ENCODE results near the gene FSCN2. TPM values are rescaled to one million over a fixed set of nuclear protein-coding genes. Genes with fewer than 3 reads are reported as not detected.

Gene FSCN2
- total RNA-seq, 3 donors from 2014 or later (not counting 1 experiment from before 2014, with no cell fraction given): 0.26 to 2.6 (median 1.0) TPM

DNA sequence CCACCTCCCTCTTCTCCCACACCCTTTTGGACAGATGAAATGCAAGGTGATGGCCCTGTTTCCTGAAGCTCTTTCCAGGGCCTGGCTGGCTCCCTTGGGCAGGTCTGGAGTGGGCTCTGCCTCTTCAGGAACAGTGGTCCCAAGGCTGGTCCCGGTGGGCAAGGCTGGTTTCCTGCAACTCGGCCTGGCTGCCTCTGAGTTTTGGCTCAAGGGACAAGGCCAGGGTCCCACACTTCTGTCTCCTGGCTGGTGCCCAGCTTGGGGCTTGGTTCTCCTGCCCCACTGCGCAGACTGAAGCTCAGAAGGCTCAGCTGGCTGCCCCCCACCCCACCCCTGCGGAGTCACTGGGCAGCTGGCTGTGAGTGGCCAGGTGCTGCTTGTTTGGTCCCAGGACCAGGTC lies 11.7 kb upstream of the FSCN2 start:
- DNase-seq (no peak), ATAC-seq (no peak)
- peak overlapping the region; percentile 86 to 91 for H3K27ac Mint-ChIP-seq
- Histone ChIP-seq H3K27me3 (ENCODE audit: control insufficient read depth, insufficient read depth, low read length) (no peaks in the 10 kb centered on the region), H3K4me1 (ENCODE audit: control insufficient read depth, insufficient read depth, low read length) (peaks cover 63% of the 10 kb centered on the region), H3K27ac (ENCODE audit: low read length) (peak overlapping the region; percentile 67), H3K9me3 (ENCODE audit: control insufficient read depth, insufficient read depth, low read length) (no peaks in the 10 kb centered on the region), H3K36me3 (ENCODE audit: control insufficient read depth, insufficient read depth, low read length) (peaks cover 6% of the 10 kb centered on the region), H3K4me3 (ENCODE audit: low read length) (no peak overlapping the region)
- H3K36me3 Mint-ChIP-seq: peaks cover 5% of the 10 kb centered on the region
- 83% methylated on average over 4 of the region's 4 CpGs for WGBS (ENCODE audit: insufficient coverage)
- H3K4me3 Mint-ChIP-seq: peak overlapping the region; percentile 37
- peaks cover 31 to 44% of the 10 kb centered on the region in 2 donors for H3K4me1 Mint-ChIP-seq
- TF ChIP-seq, protein P1, sequence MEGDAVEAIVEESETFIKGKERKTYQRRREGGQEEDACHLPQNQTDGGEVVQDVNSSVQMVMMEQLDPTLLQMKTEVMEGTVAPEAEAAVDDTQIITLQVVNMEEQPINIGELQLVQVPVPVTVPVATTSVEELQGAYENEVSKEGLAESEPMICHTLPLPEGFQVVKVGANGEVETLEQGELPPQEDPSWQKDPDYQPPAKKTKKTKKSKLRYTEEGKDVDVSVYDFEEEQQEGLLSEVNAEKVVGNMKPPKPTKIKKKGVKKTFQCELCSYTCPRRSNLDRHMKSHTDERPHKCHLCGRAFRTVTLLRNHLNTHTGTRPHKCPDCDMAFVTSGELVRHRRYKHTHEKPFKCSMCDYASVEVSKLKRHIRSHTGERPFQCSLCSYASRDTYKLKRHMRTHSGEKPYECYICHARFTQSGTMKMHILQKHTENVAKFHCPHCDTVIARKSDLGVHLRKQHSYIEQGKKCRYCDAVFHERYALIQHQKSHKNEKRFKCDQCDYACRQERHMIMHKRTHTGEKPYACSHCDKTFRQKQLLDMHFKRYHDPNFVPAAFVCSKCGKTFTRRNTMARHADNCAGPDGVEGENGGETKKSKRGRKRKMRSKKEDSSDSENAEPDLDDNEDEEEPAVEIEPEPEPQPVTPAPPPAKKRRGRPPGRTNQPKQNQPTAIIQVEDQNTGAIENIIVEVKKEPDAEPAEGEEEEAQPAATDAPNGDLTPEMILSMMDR (IDR thresholded peaks at IDR 0.05): no peak
- no peaks in the 10 kb centered on the region for H3K27me3 Mint-ChIP-seq (ENCODE audit: low read depth in 2 of 2)
- intact Hi-C loops (cut with micrococcal nuclease): loop anchor here (10.0 kb wide), 1 partner anchor 88 kb away; no protein-coding TSS in a partner anchor
- H3K9me3 Mint-ChIP-seq: no peaks in the 10 kb centered on the region

DNA sequence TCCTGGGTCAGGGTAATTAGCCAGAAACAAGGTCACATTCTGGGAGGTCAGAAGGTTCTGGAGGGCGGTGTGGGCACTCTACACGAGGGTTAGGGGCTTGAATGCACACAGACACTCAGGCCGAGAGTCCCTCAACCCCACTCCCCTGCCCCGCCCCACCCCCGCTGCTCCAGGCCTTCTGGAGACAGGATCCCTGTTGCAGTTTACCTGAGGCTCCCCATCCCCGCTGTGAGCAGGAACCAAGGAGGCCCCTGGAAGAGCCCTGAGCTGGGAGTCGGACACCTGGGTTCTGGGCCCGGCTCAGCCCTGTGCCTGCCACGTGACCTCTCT lies 11.2 kb upstream of the FSCN2 start:
- TF ChIP-seq, protein P1 (IDR thresholded peaks at IDR 0.05): no peak
- Mint-ChIP-seq H3K27ac (no peak overlapping the region), H3K27me3 (ENCODE audit: low read depth in 2 of 2) (no peaks in the 10 kb centered on the region), H3K36me3 (no peaks in the 10 kb centered on the region), H3K4me3 (peak overlapping the region; percentile 37), H3K9me3 (no peaks in the 10 kb centered on the region), H3K4me1 (peaks cover 26 to 38% of the 10 kb centered on the region in 2 donors)
- DNase-seq (no peak), ATAC-seq (no peak)
- no peak overlapping the region for H3K4me3 ChIP-seq (ENCODE audit: low read length)
- intact Hi-C loops (cut with micrococcal nuclease): loop anchor here (10.0 kb wide), 1 partner anchor 88 kb away; no protein-coding TSS in a partner anchor
- peak overlapping the region; percentile 67 for H3K27ac ChIP-seq (ENCODE audit: low read length)
- H3K4me1 ChIP-seq (ENCODE audit: control insufficient read depth, insufficient read depth, low read length): peaks cover 61% of the 10 kb centered on the region
- 82% methylated on average over 9 of the region's 9 CpGs for WGBS (ENCODE audit: insufficient coverage)
- H3K36me3 ChIP-seq (ENCODE audit: control insufficient read depth, insufficient read depth, low read length): peaks cover 1% of the 10 kb centered on the region
- H3K9me3 ChIP-seq (ENCODE audit: control insufficient read depth, insufficient read depth, low read length): no peaks in the 10 kb centered on the region
- no peaks in the 10 kb centered on the region for H3K27me3 ChIP-seq (ENCODE audit: control insufficient read depth, insufficient read depth, low read length)

DNA sequence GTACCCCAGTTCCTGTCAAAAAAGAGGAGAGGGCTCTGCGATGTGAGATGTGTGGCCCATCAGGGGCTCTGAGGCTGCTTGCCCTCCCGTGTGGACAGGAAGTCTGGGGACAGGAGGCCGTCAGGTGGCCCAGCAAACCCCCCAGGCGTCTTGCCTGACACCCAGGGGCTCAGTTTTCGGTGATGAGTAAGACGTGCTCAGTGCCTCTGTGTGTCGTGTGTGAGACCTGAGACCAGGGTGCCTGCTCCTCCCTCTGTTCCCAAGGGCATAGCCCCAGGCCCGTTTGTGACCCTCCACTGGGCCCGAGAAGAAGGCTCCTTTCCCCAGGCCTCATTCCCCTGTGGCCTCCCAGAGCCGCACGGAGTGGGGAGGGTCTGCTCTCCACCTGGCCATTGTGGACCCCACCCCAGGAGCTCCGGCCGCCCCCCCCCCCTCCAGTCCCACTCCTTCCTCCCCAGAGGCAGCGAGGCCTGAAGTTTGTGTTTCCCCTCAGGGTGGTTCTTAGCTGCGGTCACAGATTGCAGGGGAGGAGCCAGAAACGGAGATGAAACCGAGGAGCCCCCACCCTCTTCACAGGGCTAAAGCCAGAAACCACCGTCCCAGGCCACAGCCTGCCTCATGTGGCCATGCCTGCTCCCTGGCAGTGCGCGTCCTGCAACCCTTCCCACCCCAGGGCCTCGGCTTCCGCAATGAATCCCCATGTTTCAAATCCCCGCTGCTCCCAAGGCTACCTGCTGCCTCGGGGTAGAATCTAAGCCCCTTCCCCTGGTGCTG lies 10.7 kb upstream of the FSCN2 start:
- H3K27ac Mint-ChIP-seq: peak overlapping the region in 1 of 2 donors; percentile 52
- no peak for ATAC-seq
- no peaks in the 10 kb centered on the region for H3K36me3 Mint-ChIP-seq
- peak in 1 of 2 donors; percentile 46 for DNase-seq
- WGBS (ENCODE audit: insufficient coverage): 42% methylated on average over 24 of the region's 24 CpGs
- H3K4me3 Mint-ChIP-seq: peak overlapping the region; percentile 65
- TF ChIP-seq, protein P1 (IDR thresholded peaks at IDR 0.05): no peak
- Histone ChIP-seq H3K36me3 (ENCODE audit: control insufficient read depth, insufficient read depth, low read length) (no peaks in the 10 kb centered on the region), H3K27ac (ENCODE audit: low read length) (peak overlapping the region; percentile 67), H3K4me3 (ENCODE audit: low read length) (peak overlapping the region; percentile 2), H3K4me1 (ENCODE audit: control insufficient read depth, insufficient read depth, low read length) (peaks cover 61% of the 10 kb centered on the region), H3K9me3 (ENCODE audit: control insufficient read depth, insufficient read depth, low read length) (no peaks in the 10 kb centered on the region), H3K27me3 (ENCODE audit: control insufficient read depth, insufficient read depth, low read length) (no peaks in the 10 kb centered on the region)
- peaks cover 24 to 37% of the 10 kb centered on the region in 2 donors for H3K4me1 Mint-ChIP-seq
- no peaks in the 10 kb centered on the region for H3K9me3 Mint-ChIP-seq
- H3K27me3 Mint-ChIP-seq (ENCODE audit: low read depth in 2 of 2): no peaks in the 10 kb centered on the region
- intact Hi-C loops (cut with micrococcal nuclease): loop anchor here (2.0 to 10.0 kb wide), 2 partner anchors 35 to 87 kb away; partner anchors contain the start of gene FAAP100

All from natural killer cell (primary cell).